Esophagus muscularis mucosa (tissue), 4 donors: Measurements from ENCODE around the gene CCDC146.
"Not testable (repeated sequence)": the region's sequence is repeated elsewhere in the genome, so short reads cannot be mapped to it uniquely, and the experiment has no call there.

Source experiments
- CTCF ChIP-seq, 3 experiments: fragments of 200-600 bp in 2 of 3; fragments of 450-650 bp in 1 of 3; sonication (generic) in 2 of 3; IDR thresholded peaks; one replicate each; pipeline ENCODE4 v1.5.1; 2017 to 2019; ENCODE audit warnings: antibody characterized with exemption in 3 of 3, mild to moderate bottlenecking in 2 of 3, moderate library complexity in 1 of 3
- EP300 ChIP-seq: sonication (generic); formaldehyde crosslinking; IDR thresholded peaks from one replicate; pipeline ENCODE4 v1.6.1; 2017; ENCODE audit warnings: antibody characterized with exemption
- POLR2A ChIP-seq: fragments of 450-650 bp; IDR thresholded peaks from one replicate; pipeline ENCODE4 v1.6.1; 2017; ENCODE audit warnings: antibody characterized with exemption, moderate library complexity, mild to moderate bottlenecking, low read depth
- POLR2AphosphoS5 ChIP-seq, 2 donors: sonication (generic); formaldehyde crosslinking; IDR thresholded peaks; one replicate each; pipeline ENCODE4 v1.6.1; 2017; ENCODE audit warnings: antibody characterized with exemption in 2 of 2

DNA sequence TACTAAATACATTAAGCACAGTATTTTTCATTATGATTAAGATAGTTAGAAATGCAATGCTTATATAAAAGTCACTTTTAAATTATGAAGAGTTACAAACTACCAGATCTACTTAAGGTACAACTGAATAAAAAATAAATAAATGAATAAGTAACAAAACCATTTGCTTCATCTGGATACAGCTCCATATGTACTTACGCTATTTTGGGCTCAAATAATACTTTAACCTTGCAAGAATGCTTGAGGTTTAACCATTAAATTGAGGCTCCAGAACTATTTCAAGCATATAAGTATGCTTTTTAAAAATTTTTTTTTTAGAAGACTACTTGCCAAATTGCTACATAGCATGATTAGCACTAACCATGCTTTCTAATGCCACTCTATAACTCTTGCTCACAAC lies 14.1 kb upstream of the CCDC146 start:
- not testable (repeated sequence) for TF ChIP-seq CTCF (IDR thresholded peaks at IDR 0.05); EP300; POLR2AphosphoS5 (IDR thresholded peaks at IDR 0.05); POLR2A
